AG04450 (cell line): Measurements from ENCODE around the gene STC2. TPM values are rescaled to one million over a fixed set of nuclear protein-coding genes. Genes with fewer than 3 reads are reported as not detected.

Experiments used
- CTCF ChIA-PET: fragments of 300-600, 350-600 bp; formaldehyde crosslinking; extraction: SDS; loops from one replicate; lab custom pipeline; 2022; ENCODE audit warnings: antibody characterized with exemption, inconsistent platforms; lab: Charles Lee
- POLR2A ChIA-PET: fragments of 350-600 bp; formaldehyde crosslinking; extraction: SDS; loops from one replicate; lab custom pipeline; 2021; ENCODE audit warnings: antibody characterized with exemption, inconsistent platforms; lab: Yijun Ruan, JAX
- DNase-seq: peaks from one replicate; pipeline ENCODE4 v3.0.0-alpha.2; 2011; ENCODE audit warnings: low read depth, low spot score
- H3K27ac ChIP-seq: one replicate; pipeline ENCODE4 v1.5.1; 2012; ENCODE audit warnings: low read depth, low read length, control low read depth
- H3K27me3 ChIP-seq: one replicate; pipeline ENCODE4 v1.6.0; 2012; ENCODE audit warnings: low read length; ENCODE audit not compliant: control insufficient read depth, insufficient read depth
- H3K4me3 ChIP-seq: 2 replicates; pipeline ENCODE4 v1.5.1; 2011; ENCODE audit warnings: mild to moderate bottlenecking, low read depth, low read length, control low read depth
- H3K9me3 ChIP-seq: 2 replicates; pipeline ENCODE4 v1.5.1; 2012; ENCODE audit warnings: low read length; ENCODE audit not compliant: control insufficient read depth, insufficient read depth
- CTCF ChIP-seq: IDR thresholded peaks from 2 replicates; pipeline ENCODE4 v1.5.1; 2011; ENCODE audit warnings: low read depth, low read length, control low read depth, inconsistent platforms
- polyA plus RNA-seq: library from polyadenylated mRNA; depleted of rRNA; stranded (reverse); fragments of >200 nt; gene quantifications from 2 replicates; pipeline ENCODE4 v1.2.3, GENCODE V29; 2011

The STC2 gene
- polyA plus RNA-seq, 1 experiment, result 185 TPM

GRCh38 chr5:173304591-173304988, 23.6 kb downstream of the STC2 start:
- peaks cover 15% of the 10 kb centered on the region for H3K9me3 ChIP-seq
- peak overlapping the region; percentile 31 for H3K27ac ChIP-seq
- DNase-seq, result no peak
- CTCF ChIA-PET, result interaction anchor here (3.5 kb wide), 1 partner anchor 10 kb away, joined by 24 read pairs; no protein-coding TSS in a partner anchor
- POLR2A ChIA-PET, result interaction anchor here (1.0 to 1.6 kb wide), 3 partner anchors 11 to 161 kb away, joined by 3 to 4 read pairs (median 4); no protein-coding TSS in a partner anchor
- H3K27me3 ChIP-seq, result no peaks in the 10 kb centered on the region
- no peak overlapping the region for H3K4me3 ChIP-seq
- no peak for TF ChIP-seq CTCF

GRCh38 chr5:173303878-173304590, 24.2 kb downstream of the STC2 start:
- POLR2A ChIA-PET, result interaction anchor here (0.6 to 1.1 kb wide), 3 partner anchors 8 to 161 kb away, joined by 3 to 4 read pairs (median 3); no protein-coding TSS in a partner anchor
- H3K27me3 ChIP-seq, result no peaks in the 10 kb centered on the region
- DNase-seq, result no peak
- H3K4me3 ChIP-seq, result no peak overlapping the region
- peaks cover 11% of the 10 kb centered on the region for H3K9me3 ChIP-seq
- no peak overlapping the region for H3K27ac ChIP-seq
- no peak for TF ChIP-seq CTCF
- CTCF ChIA-PET, result interaction anchor here (0.6 to 3.5 kb wide), 4 partner anchors 9 to 312 kb away, joined by 3 to 24 read pairs (median 4); partner anchors contain the start of gene BOD1

- TF ChIP-seq CTCF, result 0 out of 2 replicates have a peak, but pooled peaks have one; percentile 4
- POLR2A ChIA-PET, result interaction anchor here (0.5 to 1.2 kb wide), 4 partner anchors 13 to 313 kb away, joined by 3 to 6 read pairs (median 3); partner anchors contain the start of gene STC2
- no peak for DNase-seq
- CTCF ChIA-PET, result interaction anchor here (0.5 to 1.6 kb wide), 5 partner anchors 8 to 542 kb away, joined by 3 to 6 read pairs (median 5); no protein-coding TSS in a partner anchor
- peaks cover 6% of the 10 kb centered on the region; the same call in 1 of the 2 replicates for H3K9me3 ChIP-seq
- H3K4me3 ChIP-seq, result no peak overlapping the region
- no peaks in the 10 kb centered on the region for H3K27me3 ChIP-seq
- H3K27ac ChIP-seq, result no peak overlapping the region
Observed at GRCh38 chr5:173302546-173303155, 25.6 kb downstream of the STC2 start.

- Histone ChIP-seq H3K9me3 (no peaks in the 10 kb centered on the region; the same call in 1 of the 2 replicates), H3K27ac (no peak overlapping the region), H3K27me3 (no peaks in the 10 kb centered on the region), H3K4me3 (no peak overlapping the region)
- ChIA-PET POLR2A (interaction anchor here (1.0 to 1.2 kb wide), 3 partner anchors 14 to 26 kb away, joined by 3 to 6 read pairs (median 3); partner anchors contain the start of gene STC2), CTCF (interaction anchor here (0.9 to 1.6 kb wide), 3 partner anchors 7 to 280 kb away, joined by 3 to 6 read pairs (median 4); no protein-coding TSS in a partner anchor)
- no peak for TF ChIP-seq CTCF
- no peak for DNase-seq
Observed at GRCh38 chr5:173301695-173302545, 26.3 kb downstream of the STC2 start.
